Prostate gland (tissue), 2 donors: ENCODE data around the gene PARP8.

Experiments
- POLR2A ChIP-seq: fragments of 450-650 bp; IDR thresholded peaks from one replicate; pipeline ENCODE4 v1.6.1; 2016; ENCODE audit warnings: antibody characterized with exemption, mild to moderate bottlenecking
- POLR2AphosphoS5 ChIP-seq: sonication (generic); formaldehyde crosslinking; IDR thresholded peaks from one replicate; pipeline ENCODE4 v1.6.1; 2017; ENCODE audit warnings: antibody characterized with exemption
- TF ChIP-seq, protein P1 (sequence below), 4 experiments: fragments of 200-600 bp in 2 of 4; fragments of 450-650 bp in 2 of 4; sonication (generic) in 2 of 4; IDR thresholded peaks; 1 replicate in 3 of 4; 2 replicates in 1 of 4; pipeline ENCODE4 v1.5.1; 2016 to 2019; ENCODE audit warnings: antibody characterized with exemption in 4 of 4, mild to moderate bottlenecking in 2 of 4, moderate library complexity in 2 of 4

DNA sequence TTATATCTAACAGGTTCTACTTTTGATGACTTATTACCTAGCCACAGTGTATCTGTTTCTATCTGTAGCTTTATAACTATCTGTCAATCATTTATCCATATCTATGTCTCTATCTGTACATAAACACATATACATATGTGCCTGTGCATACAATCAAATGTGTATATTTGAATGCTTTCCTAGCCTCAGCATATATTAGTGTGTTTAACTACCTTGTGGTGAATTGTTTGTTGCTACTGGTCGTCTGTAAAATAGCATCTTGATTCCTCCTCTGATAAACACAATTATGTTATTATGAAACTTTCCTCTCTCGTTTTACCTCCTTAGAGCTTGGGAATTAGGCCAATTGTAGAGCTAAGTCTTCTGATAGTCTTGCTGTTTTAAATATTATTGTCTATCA, 44.4 kb downstream of the PARP8 start:
- TF ChIP-seq, protein P1, sequence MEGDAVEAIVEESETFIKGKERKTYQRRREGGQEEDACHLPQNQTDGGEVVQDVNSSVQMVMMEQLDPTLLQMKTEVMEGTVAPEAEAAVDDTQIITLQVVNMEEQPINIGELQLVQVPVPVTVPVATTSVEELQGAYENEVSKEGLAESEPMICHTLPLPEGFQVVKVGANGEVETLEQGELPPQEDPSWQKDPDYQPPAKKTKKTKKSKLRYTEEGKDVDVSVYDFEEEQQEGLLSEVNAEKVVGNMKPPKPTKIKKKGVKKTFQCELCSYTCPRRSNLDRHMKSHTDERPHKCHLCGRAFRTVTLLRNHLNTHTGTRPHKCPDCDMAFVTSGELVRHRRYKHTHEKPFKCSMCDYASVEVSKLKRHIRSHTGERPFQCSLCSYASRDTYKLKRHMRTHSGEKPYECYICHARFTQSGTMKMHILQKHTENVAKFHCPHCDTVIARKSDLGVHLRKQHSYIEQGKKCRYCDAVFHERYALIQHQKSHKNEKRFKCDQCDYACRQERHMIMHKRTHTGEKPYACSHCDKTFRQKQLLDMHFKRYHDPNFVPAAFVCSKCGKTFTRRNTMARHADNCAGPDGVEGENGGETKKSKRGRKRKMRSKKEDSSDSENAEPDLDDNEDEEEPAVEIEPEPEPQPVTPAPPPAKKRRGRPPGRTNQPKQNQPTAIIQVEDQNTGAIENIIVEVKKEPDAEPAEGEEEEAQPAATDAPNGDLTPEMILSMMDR (IDR thresholded peaks at IDR 0.05), result no peak
- TF ChIP-seq POLR2A (no peak), POLR2AphosphoS5 (no peak)
